ENCODE results near the gene LPP. TPM values are rescaled to one million over a fixed set of nuclear protein-coding genes. Genes with fewer than 3 reads are reported as not detected.

The LPP gene
- total and polyA plus RNA-seq, 2 of the 13 experiments (the other 11 are each of a cell fraction or from before 2014, with no cell fraction given) = 19.2 to 29.9 TPM

DNA sequence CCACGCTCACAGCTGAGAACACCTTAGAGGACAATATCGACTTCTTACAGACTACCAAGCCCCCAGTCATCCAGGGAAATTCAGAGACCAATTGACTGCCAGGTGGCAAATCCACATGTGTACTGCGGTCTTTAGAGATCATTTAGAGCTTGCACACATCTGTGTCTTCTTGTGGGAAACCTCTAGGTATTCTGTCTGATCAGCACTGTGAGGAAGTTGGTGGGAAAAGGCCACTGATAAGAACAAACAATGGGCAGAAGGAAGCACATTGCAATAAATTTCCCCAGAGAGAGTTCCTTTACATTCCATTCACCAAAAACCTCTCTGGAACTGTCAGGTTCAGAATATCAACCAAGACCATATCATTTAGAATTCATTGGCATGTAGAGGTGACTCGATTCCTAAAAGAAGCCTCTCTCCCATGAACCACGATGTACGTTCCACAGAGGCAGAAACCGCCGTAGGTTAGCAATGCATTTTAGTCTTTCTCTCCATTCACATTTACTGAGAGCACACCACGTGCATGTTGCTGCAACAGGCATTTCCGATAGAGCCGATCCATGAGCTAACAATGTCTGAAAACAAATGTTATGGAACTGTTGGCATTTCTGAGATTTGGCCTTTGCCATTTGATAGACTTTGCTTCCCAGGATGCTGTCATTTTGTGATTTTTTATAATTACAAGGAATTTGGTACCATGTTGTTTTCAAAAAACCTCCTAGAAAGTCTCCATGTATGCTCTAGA lies 730.5 kb downstream of the LPP start:
- CTCF ChIA-PET (ENCODE audit: low intra/inter-chr PET ratio, low total read pairs) = no interaction called here
- FAIRE-seq = no peak
- no peak for TF ChIP-seq SYNCRIP (IDR thresholded peaks at IDR 0.05; ENCODE audit: insufficient read depth, low read depth, low read length)
- no peak for TF ChIP-seq FLYWCH1 (CRISPR knock-in tag; IDR thresholded peaks at IDR 0.05)
- TF ChIP-seq, protein P1, sequence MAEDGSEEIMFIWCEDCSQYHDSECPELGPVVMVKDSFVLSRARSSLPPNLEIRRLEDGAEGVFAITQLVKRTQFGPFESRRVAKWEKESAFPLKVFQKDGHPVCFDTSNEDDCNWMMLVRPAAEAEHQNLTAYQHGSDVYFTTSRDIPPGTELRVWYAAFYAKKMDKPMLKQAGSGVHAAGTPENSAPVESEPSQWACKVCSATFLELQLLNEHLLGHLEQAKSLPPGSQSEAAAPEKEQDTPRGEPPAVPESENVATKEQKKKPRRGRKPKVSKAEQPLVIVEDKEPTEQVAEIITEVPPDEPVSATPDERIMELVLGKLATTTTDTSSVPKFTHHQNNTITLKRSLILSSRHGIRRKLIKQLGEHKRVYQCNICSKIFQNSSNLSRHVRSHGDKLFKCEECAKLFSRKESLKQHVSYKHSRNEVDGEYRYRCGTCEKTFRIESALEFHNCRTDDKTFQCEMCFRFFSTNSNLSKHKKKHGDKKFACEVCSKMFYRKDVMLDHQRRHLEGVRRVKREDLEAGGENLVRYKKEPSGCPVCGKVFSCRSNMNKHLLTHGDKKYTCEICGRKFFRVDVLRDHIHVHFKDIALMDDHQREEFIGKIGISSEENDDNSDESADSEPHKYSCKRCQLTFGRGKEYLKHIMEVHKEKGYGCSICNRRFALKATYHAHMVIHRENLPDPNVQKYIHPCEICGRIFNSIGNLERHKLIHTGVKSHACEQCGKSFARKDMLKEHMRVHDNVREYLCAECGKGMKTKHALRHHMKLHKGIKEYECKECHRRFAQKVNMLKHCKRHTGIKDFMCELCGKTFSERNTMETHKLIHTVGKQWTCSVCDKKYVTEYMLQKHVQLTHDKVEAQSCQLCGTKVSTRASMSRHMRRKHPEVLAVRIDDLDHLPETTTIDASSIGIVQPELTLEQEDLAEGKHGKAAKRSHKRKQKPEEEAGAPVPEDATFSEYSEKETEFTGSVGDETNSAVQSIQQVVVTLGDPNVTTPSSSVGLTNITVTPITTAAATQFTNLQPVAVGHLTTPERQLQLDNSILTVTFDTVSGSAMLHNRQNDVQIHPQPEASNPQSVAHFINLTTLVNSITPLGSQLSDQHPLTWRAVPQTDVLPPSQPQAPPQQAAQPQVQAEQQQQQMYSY (CRISPR knock-in tag; IDR thresholded peaks at IDR 0.05) = no peak
- no peak for TF ChIP-seq NCOA1 (CRISPR knock-in tag; IDR thresholded peaks at IDR 0.05)
- TF ChIP-seq ZNF891 (CRISPR knock-in tag; IDR thresholded peaks at IDR 0.05) = no peak
- no peak for TF ChIP-seq XBP1 (CRISPR knock-in tag; IDR thresholded peaks at IDR 0.05)
- TF ChIP-seq HOXA5 (CRISPR knock-in tag; IDR thresholded peaks at IDR 0.05) = no peak
- TF ChIP-seq, protein P2, sequence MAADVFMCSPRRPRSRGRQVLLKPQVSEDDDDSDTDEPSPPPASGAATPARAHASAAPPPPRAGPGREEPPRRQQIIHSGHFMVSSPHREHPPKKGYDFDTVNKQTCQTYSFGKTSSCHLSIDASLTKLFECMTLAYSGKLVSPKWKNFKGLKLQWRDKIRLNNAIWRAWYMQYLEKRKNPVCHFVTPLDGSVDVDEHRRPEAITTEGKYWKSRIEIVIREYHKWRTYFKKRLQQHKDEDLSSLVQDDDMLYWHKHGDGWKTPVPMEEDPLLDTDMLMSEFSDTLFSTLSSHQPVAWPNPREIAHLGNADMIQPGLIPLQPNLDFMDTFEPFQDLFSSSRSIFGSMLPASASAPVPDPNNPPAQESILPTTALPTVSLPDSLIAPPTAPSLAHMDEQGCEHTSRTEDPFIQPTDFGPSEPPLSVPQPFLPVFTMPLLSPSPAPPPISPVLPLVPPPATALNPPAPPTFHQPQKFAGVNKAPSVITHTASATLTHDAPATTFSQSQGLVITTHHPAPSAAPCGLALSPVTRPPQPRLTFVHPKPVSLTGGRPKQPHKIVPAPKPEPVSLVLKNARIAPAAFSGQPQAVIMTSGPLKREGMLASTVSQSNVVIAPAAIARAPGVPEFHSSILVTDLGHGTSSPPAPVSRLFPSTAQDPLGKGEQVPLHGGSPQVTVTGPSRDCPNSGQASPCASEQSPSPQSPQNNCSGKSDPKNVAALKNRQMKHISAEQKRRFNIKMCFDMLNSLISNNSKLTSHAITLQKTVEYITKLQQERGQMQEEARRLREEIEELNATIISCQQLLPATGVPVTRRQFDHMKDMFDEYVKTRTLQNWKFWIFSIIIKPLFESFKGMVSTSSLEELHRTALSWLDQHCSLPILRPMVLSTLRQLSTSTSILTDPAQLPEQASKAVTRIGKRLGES (CRISPR knock-in tag; IDR thresholded peaks at IDR 0.05; ENCODE audit: borderline replicate concordance) = no peak
- TF ChIP-seq, protein P3, sequence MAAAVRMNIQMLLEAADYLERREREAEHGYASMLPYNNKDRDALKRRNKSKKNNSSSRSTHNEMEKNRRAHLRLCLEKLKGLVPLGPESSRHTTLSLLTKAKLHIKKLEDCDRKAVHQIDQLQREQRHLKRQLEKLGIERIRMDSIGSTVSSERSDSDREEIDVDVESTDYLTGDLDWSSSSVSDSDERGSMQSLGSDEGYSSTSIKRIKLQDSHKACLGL (CRISPR knock-in tag; IDR thresholded peaks at IDR 0.05) = no peak
- no peak for TF ChIP-seq ZNF235 (CRISPR knock-in tag; IDR thresholded peaks at IDR 0.05; ENCODE audit: borderline replicate concordance)
- TF ChIP-seq AHR (CRISPR knock-in tag; IDR thresholded peaks at IDR 0.05) = no peak
- no peak for TF ChIP-seq NR2C2 (CRISPR knock-in tag; IDR thresholded peaks at IDR 0.05; ENCODE audit: borderline replicate concordance)
- TF ChIP-seq GABPA (IDR thresholded peaks at IDR 0.05; ENCODE audit: low read depth, low read length) = no peak
- TF ChIP-seq GABPA (CRISPR knock-in tag; IDR thresholded peaks at IDR 0.05; ENCODE audit: low read depth) = no peak
- TF ChIP-seq NFIB (CRISPR knock-in tag; IDR thresholded peaks at IDR 0.05; ENCODE audit: borderline replicate concordance) = no peak
- TF ChIP-seq ZMYM4 (CRISPR knock-in tag; IDR thresholded peaks at IDR 0.05) = no peak
- no peak for TF ChIP-seq NFE2L1 (CRISPR knock-in tag; IDR thresholded peaks at IDR 0.05; ENCODE audit: borderline replicate concordance)
- TF ChIP-seq ZSCAN25 (CRISPR knock-in tag; IDR thresholded peaks at IDR 0.05) = no peak

More for the DNA sequence above, 730.5 kb downstream of the LPP start:
- Histone ChIP-seq H4K20me1 (ENCODE audit: insufficient read depth, low read length) (no peaks in the 10 kb centered on the region), H2AFZ (ENCODE audit: low read length) (no peak overlapping the region), H3K9ac (ENCODE audit: insufficient read depth, low read depth, low read length) (no peak overlapping the region), H3K4me2 (ENCODE audit: low read depth, low read length) (no peak overlapping the region), H3K4me1 (ENCODE audit: insufficient read depth, low read length) (peaks cover 26% of the 10 kb centered on the region), H3K27me3 (ENCODE audit: control insufficient read depth in 1 of 2, insufficient read depth in 2 of 2, low read length in 2 of 2) (no peaks in the 10 kb centered on the region), H3K9me3 (ENCODE audit: low read length) (no peaks in the 10 kb centered on the region), H3K4me3 (replicated peaks in 1 of 3; ENCODE audit: insufficient read depth in 1 of 3, low read depth in 2 of 3, low read length in 3 of 3) (no peak overlapping the region), H3K36me3 (replicated peaks in 1 of 2; ENCODE audit: control insufficient read depth in 1 of 2, insufficient read depth in 2 of 2, low read length in 2 of 2) (peaks cover 6% of the 10 kb centered on the region in 2 experiments; a peak in 3 of 5 replicates), H3K27ac (ENCODE audit: extremely low read length, insufficient read depth, low read length) (no peak overlapping the region), H3K79me2 (ENCODE audit: insufficient read depth, low read length) (no peaks in the 10 kb centered on the region)
- DNase-seq (ENCODE audit: low spot score) (no peak), ATAC-seq (no peak)
- POLR2A ChIA-PET = no interaction called here
- WGBS (ENCODE audit: low lambda C conversion rate) = 100% methylated on average over 10 of the region's 11 CpGs
- intact Hi-C loops (cut with micrococcal nuclease; ENCODE audit: unreplicated experiment) = loop anchor here (10.0 kb wide), 1 partner anchor 1440 kb away; the partner anchor contains the start of gene CLDN1
- no TSS peak for BruUV-seq (replicated peaks)
- in situ Hi-C loops (cut with HindIII; ENCODE audit: extremely low pct_ligation_motif_present, low pct_unique_long_range_greater_than_20kb) = no loop called here
